ENCODE measurements around the gene RPS6KA1.

- no peak for TF ChIP-seq BHLHE40 (IDR thresholded peaks at IDR 0.05; ENCODE audit: low read depth, low read length)
- TF ChIP-seq CTCF (conservative IDR thresholded peaks at IDR 0.05; ENCODE audit: low read depth, low read length) = no peak
- TF ChIP-seq RAD21 (IDR thresholded peaks at IDR 0.05; ENCODE audit: low read length) = no peak
- TF ChIP-seq USF2 (IDR thresholded peaks at IDR 0.05; ENCODE audit: low read depth, low read length) = no peak
- TF ChIP-seq POLR2A (IDR thresholded peaks at IDR 0.05; ENCODE audit: low read depth, low read length) = no peak
- no peak for TF ChIP-seq RFX5 (IDR thresholded peaks at IDR 0.05; ENCODE audit: low read depth, low read length)
- no peak for TF ChIP-seq MAZ (IDR thresholded peaks at IDR 0.05; ENCODE audit: borderline replicate concordance, low read depth, low read length)
- TF ChIP-seq SMC3 (IDR thresholded peaks at IDR 0.05; ENCODE audit: low read depth, low read length) = no peak
Measured at GRCh38 chr1:26555550-26555981, 26.0 kb downstream of the RPS6KA1 start.
